NCI-H345 treated with DMSO at 0.1 percent for 48 hours (cell line): ENCODE measurements around the gene ACADS.

ENCODE experiments used
- DNase-seq: peaks from one replicate; lab custom pipeline; 2025; ENCODE audit not compliant: unreplicated experiment; lab: John Stamatoyannopoulos, UW

The ACADS gene

DNA sequence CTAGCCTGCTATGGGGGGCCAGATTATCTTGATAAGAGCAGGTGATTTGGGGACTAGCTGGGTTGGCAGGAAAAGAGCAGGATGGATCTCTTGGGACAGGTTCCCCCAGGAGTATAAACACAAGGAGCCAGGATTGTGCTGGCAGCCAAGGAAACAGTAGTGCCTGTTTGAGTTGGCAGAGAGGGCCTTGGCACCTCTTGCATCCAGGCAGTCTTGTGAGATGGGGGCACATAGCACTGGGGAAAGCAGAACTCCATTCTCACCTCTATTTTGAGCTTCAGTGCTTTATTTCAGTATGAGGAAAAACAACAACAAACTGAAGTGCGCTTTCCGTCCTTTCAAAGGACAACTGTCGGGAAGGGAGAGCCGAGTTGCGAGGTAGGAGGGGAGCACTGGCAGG is 24.7 kb upstream of the ACADS start:
- no peak for DNase-seq

DNA sequence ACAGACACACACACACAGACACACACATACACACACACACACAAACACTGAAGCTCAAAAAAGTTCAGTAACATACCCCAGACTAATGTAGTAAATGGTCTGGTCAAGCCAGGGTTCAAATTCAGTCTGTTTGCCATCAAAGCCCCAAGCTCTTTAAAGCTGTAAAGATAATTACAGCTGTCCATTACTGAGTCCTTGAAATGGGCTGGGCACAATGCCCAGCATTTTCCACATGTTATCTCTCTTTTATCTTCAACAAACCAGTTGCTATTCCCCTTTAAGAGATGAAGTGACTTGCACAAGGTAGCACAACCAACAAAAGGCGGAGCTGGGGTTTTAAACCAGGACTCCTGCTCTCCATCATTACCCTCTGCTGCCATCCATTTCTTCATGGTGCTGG is 23.0 kb upstream of the ACADS start:
- DNase-seq, result no peak

GRCh38 chr12:120703311-120703942 is 22.2 kb upstream of the ACADS start:
- no peak for DNase-seq

DNA sequence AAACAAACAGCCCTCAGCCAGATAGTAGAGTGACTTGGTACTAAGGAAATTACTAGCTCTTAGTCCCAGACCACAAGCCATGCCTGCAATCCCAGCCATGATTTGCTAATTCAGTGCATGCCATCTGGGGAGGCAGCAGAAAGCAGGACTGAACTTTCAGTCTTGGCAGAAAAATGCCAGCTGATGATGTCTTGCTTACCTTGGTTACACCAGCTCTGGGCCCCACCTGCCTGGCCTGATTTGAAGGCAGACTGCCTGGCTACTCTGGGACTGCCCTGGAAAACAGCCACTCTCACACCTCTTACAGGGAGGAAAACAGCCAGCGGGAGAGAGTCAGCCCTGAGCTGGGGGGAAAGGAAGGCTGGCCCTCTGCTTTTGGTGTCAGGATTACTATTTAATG is 20.0 kb upstream of the ACADS start:
- DNase-seq, result no peak

DNA sequence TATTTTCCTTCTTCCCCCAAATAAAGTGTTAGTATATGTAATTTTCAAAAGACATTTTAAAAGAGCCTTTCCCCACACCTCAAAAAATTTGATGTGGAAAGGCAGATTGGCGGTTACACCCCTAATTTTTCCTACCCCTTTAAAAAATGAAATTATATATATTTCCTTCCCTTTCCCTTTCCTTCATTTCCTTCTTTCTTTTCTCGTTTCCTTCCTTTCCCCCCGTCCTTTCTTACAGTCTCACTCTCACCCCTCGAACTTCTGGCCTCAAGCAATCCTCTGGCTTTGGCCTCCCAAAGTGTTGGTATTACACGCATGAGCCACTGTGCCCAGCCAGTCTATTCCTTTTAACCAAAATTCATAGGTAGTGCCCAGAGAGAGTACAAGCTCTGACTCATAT is 19.6 kb upstream of the ACADS start:
- no peak for DNase-seq

- no peak for DNase-seq
Observed at GRCh38 chr12:120708651-120709050, 17.0 kb upstream of the ACADS start.

DNA sequence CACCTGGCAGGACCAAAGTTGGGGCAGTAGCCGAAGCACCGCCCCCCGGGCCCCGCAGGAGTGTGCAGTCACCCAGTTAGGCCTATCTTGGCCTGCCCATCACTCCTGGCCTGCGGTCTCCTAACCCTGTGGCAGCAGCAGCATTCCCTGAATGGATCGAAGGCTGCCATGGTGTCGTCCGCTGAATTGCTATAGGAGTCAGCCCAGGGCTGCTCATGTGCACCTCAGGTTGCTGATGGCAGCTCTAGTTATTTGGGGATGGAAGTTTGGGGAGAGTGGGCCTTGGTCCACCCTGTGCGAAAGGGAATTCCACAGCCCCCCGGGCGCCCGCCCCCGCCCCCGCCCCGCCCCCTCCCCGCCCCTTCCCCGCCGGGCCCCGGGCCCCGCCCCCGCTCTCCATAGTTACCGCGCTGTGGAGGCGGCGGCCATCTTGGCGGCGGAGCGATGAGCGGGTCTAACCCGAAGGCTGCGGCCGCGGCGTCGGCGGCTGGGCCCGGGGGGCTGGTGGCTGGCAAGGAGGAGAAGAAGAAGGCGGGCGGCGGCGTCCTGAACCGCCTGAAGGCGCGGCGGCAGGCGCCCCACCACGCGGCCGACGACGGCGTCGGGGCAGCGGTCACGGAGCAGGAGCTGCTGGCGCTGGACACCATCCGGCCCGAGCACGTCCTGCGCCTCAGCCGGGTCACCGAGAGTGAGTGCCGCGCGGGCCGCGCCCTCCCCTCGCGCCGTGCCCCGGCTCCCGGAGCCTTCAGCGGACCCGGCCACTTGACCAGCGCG is 15.4 kb upstream of the ACADS start, which contains the start of gene UNC119B:
Gene UNC119B (plus strand): TSS at position 428 of the 774 bp plus-strand sequence. CDS start 17 bp downstream, at position 445.
- peak; percentile 62 for DNase-seq

GRCh38 chr12:120710805-120711296 is 14.8 kb upstream of the ACADS start:
- no peak for DNase-seq

- DNase-seq, result no peak
Observed at GRCh38 chr12:120711411-120711810, 14.2 kb upstream of the ACADS start.

- DNase-seq, result no peak
Observed at GRCh38 chr12:120712610-120713009, 13.0 kb upstream of the ACADS start.

GRCh38 chr12:120713861-120714482 is 11.7 kb upstream of the ACADS start:
- DNase-seq, result peak; percentile 66

GRCh38 chr12:120718055-120718454 is 7.6 kb upstream of the ACADS start:
- no peak for DNase-seq

GRCh38 chr12:120719072-120719471 is 6.6 kb upstream of the ACADS start:
- DNase-seq, result no peak

DNA sequence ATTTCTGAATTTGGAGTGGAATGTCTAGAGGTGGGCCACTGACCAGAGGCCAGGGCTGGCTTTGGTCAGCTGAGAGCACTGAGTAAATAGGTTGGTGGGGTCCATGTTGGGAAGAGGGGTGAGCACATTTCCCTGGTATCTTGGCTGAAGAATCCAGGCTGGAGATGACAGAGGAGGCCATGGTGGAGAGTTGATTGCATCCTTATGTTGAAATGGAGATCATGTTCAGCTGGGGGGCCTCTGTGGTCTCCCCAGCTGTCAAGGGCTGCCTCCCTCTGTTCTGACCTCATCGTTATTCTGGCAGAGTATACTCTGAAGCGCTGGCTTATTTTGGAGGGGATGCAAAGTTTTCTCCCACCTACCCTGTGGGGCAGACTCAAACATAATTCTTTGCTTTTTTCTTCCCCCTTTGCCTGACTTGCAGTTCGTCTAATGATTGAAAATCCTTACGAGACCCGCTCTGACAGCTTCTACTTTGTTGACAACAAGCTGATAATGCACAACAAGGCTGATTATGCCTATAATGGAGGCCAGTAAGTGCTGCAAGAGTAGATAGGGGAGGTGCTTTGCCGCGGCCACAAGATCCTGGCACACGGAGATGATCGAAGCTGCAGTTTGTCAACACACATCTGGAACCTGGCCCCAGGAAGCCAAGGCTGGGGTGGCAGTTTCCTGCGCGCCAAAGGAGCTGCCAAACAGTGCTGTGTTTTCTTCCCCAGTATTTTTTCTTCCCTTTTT is 6.0 kb upstream of the ACADS start:
- no peak for DNase-seq

DNA sequence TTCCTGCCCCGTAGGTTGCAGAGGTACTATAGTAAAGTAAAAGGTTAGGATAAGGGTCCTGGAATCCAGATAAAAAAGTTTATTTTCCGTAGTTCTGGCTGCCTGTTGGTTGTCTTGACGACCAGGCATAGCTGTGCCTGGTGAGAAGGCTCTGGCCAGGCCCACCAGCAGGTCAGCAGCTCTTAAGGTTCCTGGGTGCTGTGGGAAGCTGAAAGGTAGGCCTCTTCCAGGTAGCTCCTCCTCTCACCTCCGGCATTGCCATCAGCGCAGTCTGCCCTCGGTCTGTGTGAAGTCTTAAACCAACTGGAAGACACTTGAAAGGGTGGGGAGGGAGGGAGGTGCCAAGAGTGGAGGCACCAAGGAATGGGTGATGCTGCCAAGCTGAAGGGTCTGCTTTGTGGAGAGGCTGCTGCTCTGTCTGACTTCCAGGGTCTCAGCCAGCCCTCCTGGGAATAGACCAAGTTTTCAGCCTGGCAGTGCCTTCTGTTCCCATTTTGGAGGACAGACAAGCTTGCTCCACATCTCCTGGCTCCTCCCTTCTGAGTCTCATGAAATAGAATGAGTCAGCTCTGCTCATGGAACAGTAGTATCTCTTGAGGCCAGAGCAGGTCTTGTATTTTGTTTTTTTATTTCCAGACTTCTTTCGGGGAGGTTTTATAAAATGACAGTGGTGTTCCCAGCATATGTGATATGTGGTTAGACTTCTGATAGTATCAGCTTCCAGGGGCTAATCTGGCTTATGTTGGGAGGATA is 5.2 kb upstream of the ACADS start:
- no peak for DNase-seq

DNA sequence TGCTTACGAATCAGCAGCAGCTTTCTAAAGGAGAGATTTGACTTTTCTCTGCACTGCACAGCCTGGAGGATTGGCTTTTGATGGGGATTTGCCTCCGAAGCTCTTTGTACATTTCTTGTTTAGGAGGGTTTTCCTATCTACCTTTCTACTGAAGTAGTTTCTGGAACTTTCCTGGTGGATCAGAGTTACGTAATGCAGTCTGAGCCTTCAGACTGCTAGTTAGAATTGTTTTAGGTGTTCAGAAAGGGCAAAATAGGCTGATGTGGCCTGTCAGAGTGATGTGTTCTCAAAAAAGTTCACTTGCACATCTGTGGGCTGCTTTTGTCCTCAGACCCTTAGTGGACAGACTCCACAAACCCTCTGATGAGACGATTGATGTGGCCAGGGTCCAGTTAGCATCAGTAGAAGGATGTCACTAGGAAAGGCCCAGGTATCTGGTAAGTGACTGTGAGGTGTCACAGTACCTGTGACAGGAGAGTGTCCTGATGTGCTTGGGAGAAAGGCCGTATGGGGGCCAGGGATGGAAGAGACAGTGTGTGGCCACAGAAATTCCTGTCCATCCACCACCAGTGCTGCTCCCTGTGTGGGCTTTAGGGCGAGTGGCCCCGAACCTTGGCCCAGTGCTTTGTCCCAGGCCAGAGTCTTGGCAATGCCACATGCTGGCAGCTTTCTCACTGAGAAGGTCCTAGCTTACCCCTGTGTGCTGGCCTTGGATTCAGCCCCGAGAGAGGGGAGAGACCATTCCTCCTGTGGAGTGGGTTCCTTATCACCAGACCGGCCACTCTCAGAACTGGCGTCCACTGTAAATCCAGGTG is 4.4 kb upstream of the ACADS start:
- no peak for DNase-seq

GRCh38 chr12:120721866-120722265 is 3.8 kb upstream of the ACADS start:
- no peak for DNase-seq

GRCh38 chr12:120722784-120723183 is 2.8 kb upstream of the ACADS start:
- DNase-seq, result no peak

- no peak for DNase-seq
Observed at GRCh38 chr12:120724720-120725119, 906 bp upstream of the ACADS start.

DNA sequence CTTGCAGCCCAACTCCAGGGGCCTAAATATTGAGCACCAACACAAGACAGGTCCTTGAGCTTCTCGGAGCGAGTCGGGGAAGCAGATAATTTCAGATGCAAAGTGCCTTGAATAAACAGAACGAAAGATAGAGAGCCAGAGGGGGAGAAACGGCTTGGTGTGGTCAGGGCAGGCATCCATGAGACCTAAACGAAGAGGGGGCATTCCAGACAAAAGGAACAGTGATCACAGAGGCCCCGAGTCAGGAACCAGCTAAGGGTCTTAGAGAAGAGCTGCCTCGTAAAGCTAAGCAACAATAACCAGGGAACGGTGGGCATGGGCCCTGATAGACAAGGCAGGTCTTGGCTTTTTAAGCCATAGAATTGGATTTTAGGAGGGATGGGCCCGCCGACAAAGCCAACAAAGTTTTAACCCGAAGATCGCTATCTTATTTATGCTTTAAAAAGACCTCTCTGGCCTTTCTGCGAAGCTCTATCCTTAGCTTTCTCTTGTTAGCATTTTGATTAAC is 421 bp upstream of the ACADS start:
- DNase-seq, result no peak
